Measurements from ENCODE around the gene PYDC1. TPM values are rescaled to one million over a fixed set of nuclear protein-coding genes. Genes with fewer than 3 reads are reported as not detected.

Gene PYDC1
- total and polyA plus RNA-seq, 2 of the 8 experiments (the other 6 are each of a cell fraction or from before 2014, with no cell fraction given) = 3.5 to 11.1 TPM

- H2AK5ac ChIP-seq (ENCODE audit: low read depth, low read length) = no peak overlapping the region
- no peaks in the 10 kb centered on the region for H3K9me3 ChIP-seq (ENCODE audit: insufficient read depth in 2 of 2, low read depth in 1 of 2, low read length in 1 of 2)
- H2BK120ac ChIP-seq (replicated peaks; ENCODE audit: low read depth, low read length) = no peak overlapping the region
- H3K4ac ChIP-seq (replicated peaks; ENCODE audit: insufficient read length, low read depth, low read length) = no peak overlapping the region
- H3K23ac ChIP-seq (ENCODE audit: insufficient read length) = no peak overlapping the region
- ChIA-PET CTCF (ENCODE audit: partially characterized antibody) (no interaction called here), POLR2A (ENCODE audit: partially characterized antibody) (interaction anchor here (0.6 to 17.4 kb wide), 19 partner anchors 12 to 197 kb away, joined by 3 to 430 read pairs (median 4); partner anchors contain the start of genes FUS, ITGAD, KAT8 and PYCARD)
- no peak overlapping the region for H2BK12ac ChIP-seq (ENCODE audit: low read depth, low read length)
- H3K14ac ChIP-seq (ENCODE audit: insufficient read length) = no peak overlapping the region
- H4K20me1 ChIP-seq (replicated peaks in 1 of 2; ENCODE audit: control insufficient read depth in 1 of 2, insufficient read depth in 2 of 2, low read length in 2 of 2) = peaks cover 8 to 24% of the 10 kb centered on the region in 2 experiments
- H2BK15ac ChIP-seq (ENCODE audit: low read length) = no peak overlapping the region
- FAIRE-seq (no peak), DNase-seq (ENCODE audit: low read depth in 1 of 2, low spot score in 2 of 2) (no peak)
- 0 out of 4 replicates have a peak, but pooled peaks cover 0 to 5% of the 10 kb centered on the region in 2 experiments for H3K79me2 ChIP-seq (ENCODE audit: control insufficient read depth in 1 of 2, insufficient read depth in 2 of 2, low read length in 2 of 2)
- H3K18ac ChIP-seq (ENCODE audit: extremely low read depth, low read length) = no peak overlapping the region
- 91% methylated on average over 17 of the region's 17 CpGs; no CpG with 5 or more reads in 1 of the 2 experiments for WGBS, 2 experiments (ENCODE audit: extremely low coverage in 1 of 2, insufficient coverage in 1 of 2, insufficient read length in 1 of 2, insufficient replicate concordance in 2 of 2, low coverage in 1 of 2, low lambda C conversion rate in 2 of 2, missing lambda C conversion rate in 1 of 2)
- H4K91ac ChIP-seq (replicated peaks; ENCODE audit: insufficient read length, low read length) = no peak overlapping the region
- H3K27ac ChIP-seq (ENCODE audit: low read depth, low read length) = no peak overlapping the region
- peaks cover 25 to 51% (median 49%) of the 10 kb centered on the region in 4 experiments for H3K36me3 ChIP-seq (ENCODE audit: control insufficient read depth in 2 of 4, insufficient read depth in 4 of 4, low read length in 3 of 4)
- H3K4me1 ChIP-seq (replicated peaks in 1 of 4; ENCODE audit: control insufficient read depth in 3 of 4, insufficient read depth in 4 of 4, low read length in 3 of 4) = peaks cover 0 to 2% (median 1%) of the 10 kb centered on the region in 4 experiments; a peak in 5 of 7 replicates
- no peak overlapping the region for H2BK20ac ChIP-seq (ENCODE audit: low read length)
- no peak overlapping the region for H2BK5ac ChIP-seq (ENCODE audit: low read depth, low read length)
- H3K9ac ChIP-seq (replicated peaks in 1 of 4; ENCODE audit: extremely low read depth in 1 of 4, low read depth in 3 of 4, low read length in 3 of 4) = no peak overlapping the region
- peaks cover 2% of the 10 kb centered on the region; the same call in 1 of the 2 replicates for H3K23me2 ChIP-seq (ENCODE audit: low read depth, low read length)
- H3K4me3 ChIP-seq (ENCODE audit: extremely low read depth in 1 of 4, insufficient read depth in 2 of 4, low read depth in 3 of 4, low read length in 4 of 4) = no peak overlapping the region
- no peaks in the 10 kb centered on the region for H3K27me3 ChIP-seq (replicated peaks in 1 of 4; ENCODE audit: control insufficient read depth in 3 of 4, extremely low read depth in 1 of 4, insufficient read depth in 3 of 4, low read length in 3 of 4)
- no peak overlapping the region for H4K5ac ChIP-seq (ENCODE audit: insufficient read length, low read depth, low read length)
- no peak overlapping the region for H4K8ac ChIP-seq (ENCODE audit: extremely low read depth, insufficient read depth, low read length)
- no peak overlapping the region for H3K56ac ChIP-seq (replicated peaks; ENCODE audit: insufficient read length, low read depth, low read length)
- H2AFZ ChIP-seq (ENCODE audit: low read length) = no peak overlapping the region
- no peak overlapping the region for H3K4me2 ChIP-seq (ENCODE audit: insufficient read depth in 1 of 2, low read depth in 2 of 2, low read length in 2 of 2)
- H3K79me1 ChIP-seq (ENCODE audit: low read depth, low read length) = peaks cover 8% of the 10 kb centered on the region
- TF ChIP-seq JUN (IDR thresholded peaks at IDR 0.05; ENCODE audit: low read depth, low read length) (no peak), POLR2A (IDR thresholded peaks at IDR 0.05; ENCODE audit: control extremely low read depth in 1 of 2, low read depth in 2 of 2, low read length in 2 of 2) (peak; percentile 17 to 80; a peak in 2 of 3 replicates), CHD2 (IDR thresholded peaks at IDR 0.05; ENCODE audit: low read length) (0 out of 2 replicates have a peak, but pooled peaks have one; percentile 23), CREB1 (IDR thresholded peaks at IDR 0.05) (no peak), GABPA (IDR thresholded peaks at IDR 0.05; ENCODE audit: borderline replicate concordance, insufficient read depth, low read length) (no peak), CHD1 (IDR thresholded peaks at IDR 0.05; ENCODE audit: low read depth, low read length) (no peak), ZNF274 (IDR thresholded peaks at IDR 0.05; ENCODE audit: borderline replicate concordance, extremely low read depth, low read length) (no peak), SP1 (IDR thresholded peaks at IDR 0.05; ENCODE audit: low read depth, low read length) (no peak), TAF1 (IDR thresholded peaks at IDR 0.05; ENCODE audit: low read depth, low read length) (no peak), POLR2AphosphoS5 (IDR thresholded peaks at IDR 0.05; ENCODE audit: low read depth, low read length) (peak; percentile 95), CEBPB (IDR thresholded peaks at IDR 0.05; ENCODE audit: low read depth, low read length) (peak; percentile 71), ATF2 (IDR thresholded peaks at IDR 0.05; ENCODE audit: low read length) (no peak)
These were observed 20.4 kb downstream of the PYDC1 start for GRCh38 chr16:31196324-31197088.

Data from H1 (cell line).